GM20431 (cell line): ENCODE measurements around the gene FIBCD1.
"Not testable (repeated sequence)": the region's sequence is repeated elsewhere in the genome, so short reads cannot be mapped to it uniquely, and the experiment has no call there.

Source experiments
- in situ Hi-C: fragments of 300-500 bp; cut with MseI, MboI; formaldehyde crosslinking; loops from one replicate; pipeline ENCODE4 v1.15.0; 2020; ENCODE audit warnings: low sequenced_read_pairs; ENCODE audit not compliant: unreplicated experiment

The FIBCD1 gene

GRCh38 chr9:130956636-130957450 lies 17.8 kb upstream of the FIBCD1 start:
- in situ Hi-C loops, result no loop called here

DNA sequence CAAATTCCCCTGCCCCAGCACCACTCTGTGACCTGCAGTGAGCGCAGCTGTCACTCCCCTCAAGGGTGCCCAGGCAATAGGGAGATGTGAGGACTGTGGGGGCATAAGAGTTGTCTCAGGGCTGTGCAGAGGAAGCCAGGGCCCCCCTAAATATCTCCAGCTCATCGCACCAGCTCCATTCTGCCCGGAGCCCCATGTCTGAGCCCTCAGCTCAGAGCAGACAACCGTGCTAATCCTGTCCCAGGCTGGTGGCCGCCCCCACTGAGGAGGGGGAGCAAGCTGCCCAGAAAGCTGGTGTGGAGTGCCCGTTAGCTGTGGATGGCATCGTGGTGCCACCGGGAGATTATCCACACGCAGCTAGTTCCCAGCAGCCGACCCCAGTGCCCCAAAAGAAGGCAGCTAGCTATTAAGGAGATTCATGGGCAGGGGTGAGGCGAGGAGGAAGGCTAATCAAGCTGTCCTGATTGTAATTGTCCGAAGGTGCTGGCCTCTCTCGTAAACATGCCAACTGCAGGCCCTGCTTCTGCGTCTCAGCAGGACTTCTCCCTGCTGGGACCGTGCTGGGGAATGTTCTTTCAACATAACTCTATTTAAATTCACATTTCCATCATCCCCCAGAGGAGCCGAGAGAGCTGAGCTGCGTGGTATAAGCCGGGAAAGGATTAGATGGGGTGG lies 17.0 kb upstream of the FIBCD1 start:
- in situ Hi-C loops, result no loop called here

GRCh38 chr9:130954925-130955324 lies 15.9 kb upstream of the FIBCD1 start:
- in situ Hi-C loops, result not testable (repeated sequence)

DNA sequence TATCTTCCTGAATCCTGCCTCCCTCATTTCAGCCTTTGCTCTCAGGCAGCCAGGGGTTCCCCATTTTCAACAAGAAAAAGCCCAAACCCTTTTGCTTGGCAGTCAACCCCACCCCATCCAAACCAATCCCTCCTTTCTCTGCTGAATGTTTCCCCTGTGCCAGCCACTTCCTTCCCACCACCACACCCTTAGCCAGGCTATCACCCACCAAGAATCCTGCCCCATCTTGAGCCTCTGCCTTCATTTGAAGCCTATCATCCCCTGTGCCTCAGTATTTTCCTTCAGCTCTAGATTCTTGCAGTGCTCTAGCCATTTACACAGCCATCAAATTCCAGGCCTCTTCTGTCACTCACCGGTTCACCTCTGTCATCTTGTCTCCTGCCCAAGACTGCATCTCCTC lies 15.3 kb upstream of the FIBCD1 start:
- in situ Hi-C loops, result no loop called here

- in situ Hi-C loops, result no loop called here
These were observed 13.2 kb upstream of the FIBCD1 start for GRCh38 chr9:130952065-130952762.

DNA sequence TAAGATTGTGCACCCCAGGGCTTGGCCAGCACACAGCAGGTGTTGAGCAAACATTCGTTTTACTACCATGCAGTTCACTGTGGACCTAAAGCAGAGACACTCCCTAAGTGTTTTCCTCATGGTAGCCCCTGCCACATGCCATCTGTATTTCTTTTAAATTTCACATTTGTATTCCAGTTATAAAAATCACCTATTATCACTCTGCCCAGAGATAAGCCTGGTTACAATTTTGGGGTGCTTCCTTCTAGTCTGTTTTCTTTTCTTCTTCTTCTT lies 10.9 kb upstream of the FIBCD1 start:
- in situ Hi-C loops, result no loop called here

DNA sequence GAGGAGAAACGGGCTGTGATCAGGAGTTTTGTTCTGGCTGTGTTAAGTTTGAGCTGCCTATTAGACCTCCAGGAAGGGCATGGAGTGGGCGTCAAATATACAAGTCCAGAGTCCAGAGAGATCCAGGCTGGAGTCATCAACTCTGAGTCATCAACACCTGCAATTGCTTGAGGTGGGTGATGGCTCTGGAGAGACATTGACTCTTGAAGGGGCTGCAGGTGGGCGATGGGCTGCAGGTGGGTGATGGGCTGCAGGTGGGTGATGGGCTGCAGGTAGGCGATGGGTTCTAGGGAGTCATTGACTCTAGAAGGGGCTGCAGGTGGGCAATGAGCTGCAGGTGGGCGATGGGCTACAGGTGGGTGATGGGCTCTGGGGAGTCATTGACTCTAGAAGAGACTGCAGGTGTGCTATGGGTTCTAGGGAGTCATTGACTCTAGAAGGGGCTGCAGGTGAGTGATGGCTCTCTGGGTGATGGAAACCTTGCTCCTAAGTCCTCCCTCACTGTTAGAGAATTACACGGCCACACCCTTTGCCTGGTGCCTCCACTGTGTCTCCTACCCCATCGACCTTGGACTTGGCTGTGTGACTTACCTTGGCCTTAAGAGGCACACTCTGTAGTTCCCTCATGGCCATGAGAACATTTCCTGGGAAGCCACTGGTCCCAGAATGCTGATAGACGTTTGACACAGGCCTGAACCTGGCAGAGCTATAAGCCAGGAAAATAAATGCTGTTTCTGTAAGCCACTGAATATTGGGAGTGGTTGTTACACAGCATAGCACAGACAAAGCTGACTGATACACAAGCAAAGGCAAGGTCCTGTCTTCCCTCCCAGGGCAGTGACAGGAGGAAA lies 10.4 kb upstream of the FIBCD1 start:
- in situ Hi-C loops, result no loop called here

- in situ Hi-C loops, result no loop called here
These were observed 9.2 kb upstream of the FIBCD1 start for GRCh38 chr9:130948266-130948665.

GRCh38 chr9:130947618-130948140 lies 8.6 kb upstream of the FIBCD1 start:
- in situ Hi-C loops, result no loop called here

DNA sequence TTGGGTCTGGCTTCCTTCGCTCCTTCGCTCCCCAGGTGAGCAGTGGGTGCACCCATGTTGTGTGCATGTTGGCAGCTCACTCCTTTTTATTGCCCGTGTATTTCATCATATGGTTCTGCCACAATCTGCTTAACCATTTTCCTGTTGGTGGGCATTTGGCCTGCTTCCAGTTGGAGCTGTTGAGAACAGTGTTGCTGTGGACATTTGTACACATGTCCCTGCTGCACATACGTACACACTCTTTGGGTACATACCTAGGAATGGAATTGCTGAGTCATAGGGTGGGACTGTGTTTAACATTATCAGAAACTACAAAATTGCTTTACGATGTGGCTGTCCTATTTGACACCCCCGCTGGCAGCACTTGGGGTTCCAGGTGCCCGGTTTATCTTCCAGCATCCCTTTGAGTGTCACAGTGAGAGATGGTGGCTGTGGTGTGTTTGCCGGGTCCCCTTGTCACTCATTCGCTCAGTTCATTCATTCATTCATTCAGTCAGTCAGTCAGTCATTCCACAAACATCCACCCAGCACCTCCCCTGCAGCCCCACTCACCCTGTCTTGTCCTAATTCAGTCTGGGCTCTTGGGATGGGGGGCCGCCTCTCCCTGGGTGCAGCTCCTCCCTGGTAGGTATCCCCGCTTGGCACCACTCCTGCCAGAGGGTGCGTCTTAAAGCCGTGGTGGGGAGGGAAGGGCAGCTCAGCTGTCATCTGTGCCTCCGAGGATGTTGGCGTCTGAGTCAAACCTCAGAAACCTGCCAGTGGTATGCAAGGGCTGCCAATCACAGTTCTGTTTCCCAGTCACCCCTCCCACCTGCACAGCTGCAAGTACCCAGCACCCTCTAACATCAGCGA lies 7.9 kb upstream of the FIBCD1 start:
- in situ Hi-C loops, result no loop called here

DNA sequence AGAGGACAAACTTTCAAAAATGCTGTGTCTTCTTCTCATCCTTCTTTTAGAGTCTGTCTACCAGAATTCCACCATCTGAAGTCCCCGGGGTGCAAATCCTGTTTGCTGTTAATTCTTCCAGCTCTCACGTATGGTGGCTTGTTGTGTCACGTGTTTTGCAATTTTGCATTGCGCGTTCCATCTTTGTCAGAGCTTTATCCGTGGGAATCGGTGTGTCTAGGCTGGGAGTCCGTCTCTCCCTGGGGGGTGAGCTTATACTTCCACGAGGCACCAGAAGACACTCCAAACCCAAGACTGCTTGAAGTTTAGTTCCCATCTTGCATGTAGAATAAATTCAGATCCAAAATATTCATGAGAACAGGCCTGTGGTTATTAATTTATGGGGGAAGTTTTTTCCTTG lies 6.1 kb upstream of the FIBCD1 start:
- in situ Hi-C loops, result no loop called here

DNA sequence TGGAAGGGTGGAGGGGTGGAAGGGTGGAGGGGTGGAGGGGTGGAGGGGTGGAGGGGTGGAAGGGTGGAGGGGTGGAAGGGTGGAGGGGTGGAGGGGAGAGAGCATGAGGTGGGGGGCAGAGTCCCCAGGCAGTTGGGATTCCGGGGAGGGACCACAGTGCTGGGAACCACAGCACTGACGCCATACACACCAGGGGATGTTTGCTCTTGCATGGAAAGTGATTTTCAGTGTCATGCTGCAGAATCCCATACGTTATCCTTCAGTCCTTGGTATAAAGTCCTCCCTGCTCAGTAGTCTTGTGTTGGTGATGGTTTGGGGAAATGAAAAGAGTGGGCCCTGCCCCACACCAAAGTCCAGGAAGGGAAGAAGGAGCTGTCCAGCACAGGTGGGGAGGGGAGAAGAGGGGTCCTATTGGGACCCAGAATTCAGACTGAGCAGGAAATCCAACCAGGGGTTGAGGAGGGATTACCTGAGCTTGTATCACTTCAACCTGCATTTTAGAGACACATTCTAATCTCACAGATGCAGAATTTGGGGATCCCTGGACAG lies 5.5 kb upstream of the FIBCD1 start:
- in situ Hi-C loops, result no loop called here

- in situ Hi-C loops, result no loop called here
These were observed 4.7 kb upstream of the FIBCD1 start for GRCh38 chr9:130943777-130944176.

DNA sequence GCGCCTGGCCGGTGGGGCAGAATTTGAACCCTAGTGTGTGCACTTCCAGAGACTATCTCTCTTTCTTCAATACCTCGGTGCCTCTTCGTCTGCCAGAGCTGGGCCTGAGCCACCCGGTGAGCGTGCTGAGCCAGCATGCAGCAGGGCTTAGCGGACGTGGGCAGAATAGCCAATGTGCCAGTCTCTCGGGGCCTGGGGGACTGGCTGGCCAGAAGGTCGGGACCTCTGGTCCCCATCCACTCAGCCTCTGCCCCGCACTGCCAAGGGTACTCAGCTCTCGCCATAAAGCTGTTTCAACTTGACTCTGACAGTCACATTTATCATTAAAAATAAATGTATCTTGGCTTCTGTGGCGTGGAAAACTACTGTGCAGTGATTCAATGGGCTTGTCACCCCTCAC lies 4.2 kb upstream of the FIBCD1 start:
- in situ Hi-C loops, result no loop called here

- in situ Hi-C loops, result no loop called here
These were observed 3.6 kb upstream of the FIBCD1 start for GRCh38 chr9:130942679-130943078.

- in situ Hi-C loops, result no loop called here
These were observed 3.0 kb upstream of the FIBCD1 start for GRCh38 chr9:130942084-130942483.

GRCh38 chr9:130940693-130941576 lies 1.9 kb upstream of the FIBCD1 start:
- in situ Hi-C loops, result no loop called here

DNA sequence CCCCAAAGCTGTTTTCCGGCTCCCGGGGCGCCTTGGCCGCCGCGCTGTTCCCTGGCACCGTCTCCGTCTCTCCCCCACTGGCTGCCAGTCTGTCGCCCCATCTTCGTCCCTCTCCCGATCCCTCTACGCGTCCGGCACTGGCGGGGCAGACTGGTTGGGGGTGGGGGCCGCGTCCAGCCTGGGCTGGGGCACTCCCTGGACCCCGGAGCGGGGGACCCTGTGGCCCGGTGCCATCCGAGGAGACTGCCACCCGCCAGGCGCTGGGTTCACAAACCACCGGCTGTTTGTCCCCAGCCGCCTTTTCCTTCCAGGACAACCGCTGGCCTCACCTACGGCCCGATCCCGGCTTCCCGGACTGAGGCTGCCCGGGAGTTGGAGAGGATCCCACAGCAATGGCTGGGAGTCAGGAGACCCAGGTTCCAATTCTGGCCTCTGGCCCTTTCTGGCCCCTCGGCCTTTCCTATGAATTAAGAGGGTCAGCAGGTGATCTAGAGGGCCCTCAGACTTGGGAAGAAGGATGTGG lies 1.0 kb upstream of the FIBCD1 start:
- in situ Hi-C loops, result no loop called here
